HG03066 (cell line): ENCODE data around the gene OCLN.
"Not testable (repeated sequence)": the region's sequence is repeated elsewhere in the genome, so short reads cannot be mapped to it uniquely, and the experiment has no call there.

Experiments
- ATAC-seq: cut with Tn5 transposase; IDR thresholded peaks from one replicate; pipeline ENCODE4 v1.9.1; 2021; ENCODE audit warnings: low read depth; ENCODE audit not compliant: unreplicated experiment

Gene OCLN

DNA sequence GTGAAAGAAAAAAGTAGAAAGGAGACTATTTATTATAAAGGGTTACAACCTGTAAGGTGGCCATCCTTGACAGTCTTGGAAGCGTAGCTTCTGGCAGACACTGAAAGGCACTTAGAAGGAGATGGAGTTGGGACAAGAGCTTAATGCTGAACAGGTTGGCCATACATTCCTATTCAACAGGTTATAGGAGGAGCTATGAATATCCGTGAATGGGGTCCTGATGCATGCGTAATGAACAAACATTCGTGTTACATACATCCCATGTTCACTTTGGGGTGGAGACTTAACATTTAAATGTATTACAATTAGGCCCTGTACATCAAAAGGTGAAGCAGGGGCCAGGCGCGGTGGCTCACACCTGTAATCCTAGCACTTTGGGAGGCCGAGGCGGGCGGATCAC is 34.1 kb downstream of the OCLN start:
- no peak for ATAC-seq

DNA sequence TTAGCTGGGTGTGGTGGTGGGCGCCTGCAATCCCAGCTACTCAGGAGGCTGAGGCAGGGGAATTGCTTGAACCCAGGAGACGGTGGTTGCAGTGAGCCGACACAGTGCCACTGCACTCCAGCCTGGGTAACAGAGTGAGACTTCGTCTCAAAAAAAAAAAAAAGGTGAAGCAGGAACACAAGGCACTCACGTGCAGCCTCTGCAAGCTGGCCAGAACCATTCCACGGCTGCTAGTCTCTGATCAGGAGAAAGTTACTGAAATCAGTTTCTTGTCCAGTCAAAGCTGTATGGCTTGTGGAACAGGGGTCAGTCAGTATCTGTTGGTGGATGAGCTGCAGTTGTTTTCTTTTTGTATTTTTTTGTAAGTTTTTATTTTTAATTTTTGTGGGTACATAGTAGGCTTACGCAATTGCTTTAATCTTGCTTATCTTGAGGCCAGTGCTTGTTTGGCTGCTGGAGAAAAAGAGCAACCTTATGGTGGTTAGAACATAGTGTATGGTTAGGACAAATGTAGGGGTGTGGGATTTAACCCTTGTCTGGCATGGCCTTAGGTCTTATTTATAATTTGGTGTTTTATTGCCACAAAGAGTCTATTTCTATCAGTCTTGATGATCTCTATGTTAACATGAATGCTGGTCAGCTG is 34.7 kb downstream of the OCLN start:
- no peak for ATAC-seq

DNA sequence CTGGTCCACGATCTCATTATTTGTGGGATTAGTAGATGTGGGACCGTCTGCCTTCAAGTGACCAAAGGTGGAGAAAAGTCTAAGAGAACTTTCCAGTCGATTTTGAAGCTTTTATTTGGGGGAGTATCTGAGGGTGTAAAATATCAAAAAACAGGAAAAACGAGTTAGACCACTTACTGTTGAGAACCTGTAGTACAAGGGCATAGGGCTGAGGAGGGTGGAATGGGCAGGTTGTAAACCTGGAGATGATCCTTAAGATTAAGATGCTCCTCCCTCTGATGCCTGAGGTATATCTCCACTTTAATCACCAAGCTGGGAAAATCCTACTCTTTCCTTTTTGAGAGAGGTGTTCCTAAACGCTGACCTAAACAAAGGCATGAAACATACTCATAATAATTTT is 35.4 kb downstream of the OCLN start:
- ATAC-seq, result no peak

DNA sequence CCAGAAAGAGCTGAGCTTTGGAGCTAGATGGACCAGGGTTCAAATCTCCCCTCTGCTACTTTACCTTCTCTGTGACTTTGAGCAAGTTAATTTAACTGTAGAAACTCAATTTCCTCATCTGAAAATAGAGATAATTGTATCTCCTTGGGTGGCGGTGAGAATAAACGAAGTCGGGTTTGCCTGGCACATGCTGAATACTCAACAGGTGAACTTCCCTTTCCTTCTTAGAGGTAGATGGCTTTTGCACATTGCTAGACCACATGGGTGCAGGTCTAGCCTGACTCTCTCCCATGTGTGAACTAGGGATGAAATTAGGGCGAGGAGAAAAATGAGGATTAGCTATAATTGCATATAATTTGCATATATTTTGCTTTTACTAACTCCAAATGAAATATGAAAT is 36.0 kb downstream of the OCLN start:
- ATAC-seq, result no peak

DNA sequence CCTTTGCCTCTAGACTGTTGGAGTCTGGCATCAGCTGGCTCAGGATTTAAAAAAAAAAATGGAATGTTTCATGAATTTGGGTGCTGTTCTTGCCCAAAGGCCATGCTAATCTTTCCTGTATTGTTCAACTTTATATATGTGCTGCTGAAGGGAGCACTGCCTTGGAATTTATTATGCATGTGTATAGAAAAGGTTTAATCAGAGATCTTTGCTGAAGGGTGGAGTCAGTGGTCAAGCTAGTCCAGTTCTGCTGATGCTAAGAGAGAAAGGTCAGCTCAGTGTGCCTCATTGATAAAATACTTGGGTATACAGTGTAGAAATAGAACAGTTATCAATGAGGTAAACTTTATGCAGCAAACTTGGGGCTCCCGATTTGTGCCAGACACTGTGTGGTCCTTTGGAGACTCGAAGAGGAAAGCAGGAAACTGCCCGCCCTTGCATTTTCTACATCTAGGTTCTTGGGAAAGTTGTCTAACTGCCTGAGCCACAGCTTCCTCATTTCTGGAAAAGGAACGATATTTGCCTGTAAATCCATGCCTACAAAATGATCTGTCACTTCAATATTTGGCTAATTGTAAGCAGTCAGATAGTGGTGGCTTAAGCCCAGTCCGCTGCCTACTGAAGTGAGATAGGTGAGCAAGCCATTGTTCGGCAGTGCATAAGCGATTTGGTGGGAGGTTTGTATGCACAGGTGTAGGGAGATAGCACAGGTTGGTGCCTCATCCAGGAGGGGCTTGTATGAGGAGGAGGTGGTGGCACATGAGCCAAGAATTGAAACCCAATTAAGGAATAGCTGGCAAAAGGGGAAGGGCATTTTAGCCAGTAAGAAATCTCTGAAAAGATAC is 38.2 kb downstream of the OCLN start:
- no peak for ATAC-seq

DNA sequence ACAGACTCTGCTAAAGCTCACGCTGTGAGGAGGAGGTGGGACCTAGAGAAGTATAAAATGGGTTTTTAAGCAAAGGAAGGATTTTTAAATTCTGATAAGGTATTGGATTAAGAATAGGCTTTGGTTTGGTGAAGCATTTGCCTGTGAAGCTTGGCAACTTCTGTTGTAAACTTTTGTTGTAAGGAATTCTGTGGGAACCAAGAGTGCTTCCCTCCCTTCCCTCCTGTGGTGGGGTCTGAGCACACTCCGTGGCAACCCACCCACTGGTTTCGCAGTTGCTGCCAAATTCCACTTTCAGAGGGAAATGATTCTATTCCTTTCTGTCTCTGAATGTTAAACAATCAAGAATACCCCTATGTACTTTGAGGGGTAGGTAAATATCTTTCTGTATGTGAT is 38.8 kb downstream of the OCLN start:
- no peak for ATAC-seq

DNA sequence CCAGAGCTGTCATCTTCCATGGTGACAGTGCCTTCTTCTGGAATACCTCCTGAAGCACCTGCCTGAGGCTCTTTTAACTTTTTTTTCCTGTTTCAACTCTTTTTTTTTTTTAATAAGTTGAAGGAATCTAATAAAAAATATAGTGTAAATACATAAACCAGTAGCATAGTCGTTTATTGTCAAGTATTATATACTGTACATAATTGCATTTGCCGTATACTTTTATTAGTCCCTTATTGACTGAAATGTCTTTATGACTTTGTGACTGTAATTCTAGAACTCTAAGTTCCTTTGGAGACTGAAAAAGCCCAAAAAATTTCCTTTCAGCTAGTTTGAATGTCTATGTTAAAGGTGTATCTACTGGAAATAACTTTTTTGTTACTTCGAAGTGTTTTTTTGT is 45.3 kb downstream of the OCLN start:
- not testable (repeated sequence) for ATAC-seq

DNA sequence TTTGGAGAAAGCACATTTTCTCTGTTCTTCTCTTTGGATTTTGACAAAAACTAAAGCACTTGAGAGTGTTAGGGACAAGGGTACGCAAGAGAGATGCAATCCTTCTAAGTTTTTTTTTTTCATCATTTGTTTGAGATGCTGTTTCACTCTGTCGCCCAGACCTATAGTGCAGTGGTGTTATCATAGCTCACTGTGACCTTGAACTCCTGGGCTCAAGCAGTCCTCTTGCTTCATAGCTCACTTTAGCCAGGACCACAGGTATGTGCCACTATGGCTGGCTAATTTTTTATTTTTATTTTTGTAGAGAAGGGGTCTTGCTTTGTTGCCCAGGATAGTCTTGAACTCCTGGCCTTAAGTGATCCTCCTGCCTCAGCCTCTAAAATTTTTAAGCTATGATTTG is 46.1 kb downstream of the OCLN start:
- not testable (repeated sequence) for ATAC-seq

DNA sequence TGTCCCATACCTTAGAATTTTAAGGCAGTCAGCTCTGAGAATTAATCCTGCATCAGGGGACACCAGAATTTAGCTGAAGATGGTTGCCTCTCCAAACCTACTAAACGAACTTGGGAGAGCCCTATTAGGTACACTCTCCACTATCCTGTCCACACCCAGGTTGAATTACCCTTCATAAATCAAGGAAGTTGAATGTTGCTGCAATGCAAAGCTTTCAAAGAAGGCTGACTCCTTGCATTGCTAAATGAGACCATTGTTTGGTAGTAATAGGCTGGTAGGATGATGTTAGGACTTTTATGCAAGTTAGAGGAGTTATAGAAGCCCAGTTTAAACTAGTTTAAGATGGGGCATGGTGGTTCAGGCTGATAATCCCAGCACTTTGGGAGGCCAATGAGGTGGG is 48.8 kb downstream of the OCLN start:
- ATAC-seq, result not testable (repeated sequence)

DNA sequence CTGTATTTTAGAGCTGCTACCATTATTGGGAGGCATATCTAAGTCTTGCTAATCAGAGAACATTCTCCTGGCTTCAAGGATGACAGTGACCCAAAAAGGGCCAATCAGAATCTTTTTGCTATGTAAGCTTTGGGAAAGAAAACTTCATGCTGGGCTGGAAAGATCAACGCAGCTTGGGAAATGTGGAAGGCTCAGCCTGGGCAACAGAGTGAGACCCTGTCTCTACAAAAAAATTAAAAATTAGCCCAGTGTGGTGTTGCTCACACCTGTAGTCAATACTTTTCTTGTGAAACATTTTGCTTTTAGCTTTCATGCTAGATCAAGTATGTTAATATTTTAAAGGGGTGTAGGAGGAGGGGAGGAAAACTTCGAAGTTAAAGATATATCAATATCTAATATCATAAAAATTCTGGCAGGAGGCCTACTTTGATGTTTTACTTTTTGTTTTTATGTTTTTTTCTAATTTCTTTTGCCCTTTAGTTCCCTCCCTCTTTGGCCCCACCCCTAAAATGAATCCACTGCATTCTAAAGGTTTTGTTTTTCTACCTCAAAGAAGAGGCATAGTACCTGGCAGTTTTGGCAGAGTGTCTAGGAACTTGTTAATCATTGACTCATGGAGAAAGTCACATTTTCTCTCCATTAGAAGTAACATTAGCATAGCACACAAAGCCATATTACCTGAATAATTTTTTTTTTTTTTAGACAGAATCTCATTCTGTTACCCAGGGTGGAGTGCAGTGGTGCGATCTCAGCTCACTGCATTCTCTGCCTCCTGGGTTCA is 50.4 kb downstream of the OCLN start:
- not testable (repeated sequence) for ATAC-seq

DNA sequence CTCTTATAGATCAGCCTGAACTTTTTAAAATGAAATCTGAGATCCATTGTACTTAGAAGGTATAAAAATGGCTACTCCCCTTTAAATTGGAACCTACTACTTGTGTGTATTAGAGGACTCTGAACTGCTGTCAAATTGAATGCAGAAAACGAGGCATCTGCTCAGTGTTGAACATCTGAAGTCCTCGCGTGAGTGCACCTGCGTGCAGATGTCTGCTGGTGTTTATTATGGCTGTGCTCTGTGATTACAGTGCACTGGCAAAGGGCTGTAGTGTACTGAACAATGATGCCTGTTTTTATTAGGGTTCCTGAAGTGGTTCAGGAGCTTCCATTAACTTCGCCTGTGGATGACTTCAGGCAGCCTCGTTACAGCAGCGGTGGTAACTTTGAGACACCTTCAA is 52.0 kb downstream of the OCLN start:
- not testable (repeated sequence) for ATAC-seq

DNA sequence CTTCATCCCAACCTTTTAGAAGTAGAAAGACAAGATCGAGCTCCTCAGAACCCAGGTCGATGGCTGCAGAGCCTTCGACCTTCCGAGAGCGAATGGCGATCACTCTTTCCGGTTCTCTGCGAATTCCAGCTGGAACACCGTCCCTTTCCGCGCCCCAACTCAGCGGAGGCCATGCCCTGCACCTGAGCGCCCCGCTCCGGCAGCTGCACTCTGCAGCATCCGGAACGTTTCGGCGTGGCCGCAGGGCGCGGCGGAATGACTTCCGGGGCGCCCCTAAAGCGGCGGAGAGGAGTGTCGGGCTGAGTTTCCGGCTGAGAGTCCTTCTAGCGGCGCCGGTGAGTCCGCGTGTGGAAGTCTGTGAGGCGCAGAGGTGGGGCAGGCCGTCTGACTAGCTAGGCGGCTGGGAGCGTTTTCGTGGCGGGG is 67.3 kb downstream of the OCLN start, which contains the start of gene GTF2H2C:
GTF2H2C (plus strand) TSS at position 284 of the 423 bp plus-strand sequence. CDS start 4,942 bp downstream, outside the sequence.
- ATAC-seq, result peak; percentile 95

DNA sequence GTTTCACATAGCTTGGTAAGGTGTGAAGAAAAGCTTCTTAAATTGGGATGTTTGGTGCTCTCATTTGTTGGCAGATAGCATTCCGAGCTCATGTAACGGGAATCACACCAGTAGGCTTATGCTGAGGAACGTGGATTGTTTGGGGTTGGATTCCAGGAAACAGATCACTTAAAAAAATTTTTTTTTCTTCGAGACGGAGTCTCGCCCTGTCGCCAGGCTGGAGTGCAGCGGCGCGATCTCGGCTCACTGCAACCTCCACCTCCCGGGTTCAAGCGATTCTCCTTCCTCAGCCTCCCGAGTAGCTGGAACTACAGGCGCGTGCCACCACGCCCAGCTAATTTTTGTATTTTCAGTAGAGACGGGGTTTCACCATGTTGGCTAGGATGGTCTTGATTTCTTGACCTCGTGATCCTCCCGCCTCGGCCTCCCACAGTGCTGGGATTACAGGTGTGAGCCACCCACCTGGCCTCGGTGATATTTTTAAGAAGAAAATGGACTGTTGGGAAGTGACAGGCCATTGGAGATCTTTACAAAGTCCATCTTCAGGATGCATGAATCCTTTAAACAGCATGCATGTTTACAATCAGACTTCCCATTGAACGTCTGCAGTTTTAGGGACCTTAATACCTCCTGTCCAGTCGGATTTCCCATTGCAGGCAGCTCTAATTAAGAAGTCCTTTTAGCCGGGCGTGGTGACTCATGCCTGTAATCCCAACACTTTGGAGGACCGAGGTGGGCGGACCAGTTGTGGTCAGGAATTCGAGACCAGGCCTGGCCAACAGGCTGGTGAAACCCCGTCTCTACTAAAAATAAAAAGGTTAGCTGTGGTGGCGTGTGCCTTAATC is 68.2 kb downstream of the OCLN start:
- not testable (repeated sequence) for ATAC-seq

DNA sequence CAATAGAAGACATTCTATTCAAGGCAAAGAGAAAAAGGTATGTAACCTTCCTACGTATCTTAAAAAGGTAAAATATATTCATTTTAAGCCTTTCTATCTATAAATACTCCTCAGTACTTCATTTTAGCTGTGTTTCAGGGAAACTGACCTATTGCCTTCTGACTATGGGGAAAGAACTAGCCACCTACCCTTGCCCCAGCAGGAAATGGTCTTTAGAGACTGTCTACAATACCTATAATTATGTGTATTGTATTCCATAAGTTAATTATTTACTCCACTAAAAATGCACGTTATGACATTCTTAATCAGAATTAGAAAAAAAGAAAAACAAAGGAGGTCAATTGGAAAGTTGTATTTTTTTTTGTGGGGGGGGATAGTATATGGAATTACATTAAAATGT is 73.6 kb downstream of the OCLN start:
- not testable (repeated sequence) for ATAC-seq

DNA sequence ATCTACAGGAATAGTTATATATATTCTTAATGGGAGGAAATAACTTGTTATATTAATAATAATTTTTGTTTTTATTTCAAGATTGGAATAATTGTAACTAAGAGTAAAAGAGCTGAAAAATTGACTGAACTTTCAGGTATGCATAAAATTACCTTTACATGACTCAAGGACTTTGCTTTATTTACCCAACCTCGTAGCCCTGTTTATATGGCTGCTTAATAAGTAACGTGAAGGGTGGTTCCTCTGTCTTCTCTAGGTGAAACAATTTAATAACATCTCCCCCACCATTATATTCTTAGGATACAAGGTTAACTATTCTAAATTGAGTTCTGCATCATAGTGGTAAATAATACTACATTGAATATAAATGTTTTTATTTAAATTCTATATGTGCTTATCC is 75.5 kb downstream of the OCLN start:
- not testable (repeated sequence) for ATAC-seq

DNA sequence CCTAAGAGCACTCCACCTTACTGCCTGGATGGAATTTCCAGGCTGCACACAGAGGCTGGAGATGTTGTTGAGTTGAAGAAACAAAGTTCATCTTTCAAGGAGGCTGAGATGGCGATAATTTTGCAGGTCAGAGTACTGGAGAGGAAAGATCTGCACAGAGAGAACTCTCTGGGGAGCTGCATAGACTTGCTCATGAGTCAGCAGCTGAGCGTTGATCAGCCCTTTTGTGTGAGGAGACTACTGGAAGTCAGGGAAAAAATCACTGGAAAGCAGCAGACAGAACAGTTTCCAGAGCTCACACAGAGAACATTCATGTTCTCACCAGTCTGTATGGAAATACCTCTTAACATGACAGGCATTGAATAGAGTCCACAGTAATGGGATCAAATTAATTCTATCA is 90.8 kb downstream of the OCLN start:
- ATAC-seq, result not testable (repeated sequence)

DNA sequence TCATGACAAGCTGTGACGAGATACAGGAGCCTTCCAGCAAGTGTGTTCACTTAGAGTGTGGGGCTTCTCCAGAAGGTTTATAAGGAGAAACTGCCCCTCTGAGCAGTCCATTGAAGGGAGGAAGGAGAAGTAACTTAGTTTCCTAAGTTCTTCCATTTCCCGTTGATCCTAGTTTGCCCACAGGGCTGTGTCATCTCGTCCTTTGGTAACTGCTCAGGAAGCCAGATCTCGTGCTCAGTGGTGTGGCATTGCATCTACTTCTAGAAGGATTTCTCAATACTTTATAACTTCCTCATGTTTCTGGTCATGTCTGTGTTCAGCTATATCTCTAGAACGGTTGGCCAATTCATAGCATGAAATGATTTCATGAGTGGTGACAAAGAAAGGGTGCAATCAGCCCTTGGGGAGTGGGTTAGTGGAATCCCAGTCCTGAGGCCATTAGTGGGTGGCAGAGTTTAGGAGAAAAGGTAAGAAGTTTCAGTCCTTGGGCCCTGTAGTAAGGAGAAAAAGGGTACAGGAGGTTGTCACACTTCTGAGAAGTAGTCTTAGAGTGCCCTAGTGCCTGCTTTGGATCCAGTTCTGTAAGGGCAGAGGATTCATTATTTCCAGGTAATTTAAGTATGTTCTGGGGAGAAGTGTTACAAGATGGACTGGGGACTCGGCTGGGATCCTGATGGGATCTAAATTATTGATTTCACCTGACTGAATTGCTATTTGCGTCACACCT is 103.7 kb downstream of the OCLN start:
- not testable (repeated sequence) for ATAC-seq

DNA sequence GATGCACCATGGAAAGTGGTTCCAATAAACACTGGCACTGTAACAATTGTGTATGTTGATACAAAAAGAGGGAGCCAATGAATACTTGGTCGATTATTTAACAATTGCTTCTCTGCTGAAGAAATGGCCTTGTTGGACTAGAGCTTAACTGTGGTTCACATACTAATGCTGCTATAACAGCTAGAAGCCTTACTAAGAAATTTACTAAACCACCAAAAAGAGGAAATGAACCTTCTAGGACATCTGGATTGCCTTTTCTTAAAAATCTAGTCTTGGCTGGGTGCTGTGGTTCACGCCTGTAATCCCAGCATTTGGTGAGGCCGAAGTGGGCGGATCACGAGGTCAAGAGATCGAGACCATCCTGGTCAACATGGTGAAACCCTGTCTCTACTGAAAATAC is 109.4 kb downstream of the OCLN start:
- ATAC-seq, result peak; percentile 98

DNA sequence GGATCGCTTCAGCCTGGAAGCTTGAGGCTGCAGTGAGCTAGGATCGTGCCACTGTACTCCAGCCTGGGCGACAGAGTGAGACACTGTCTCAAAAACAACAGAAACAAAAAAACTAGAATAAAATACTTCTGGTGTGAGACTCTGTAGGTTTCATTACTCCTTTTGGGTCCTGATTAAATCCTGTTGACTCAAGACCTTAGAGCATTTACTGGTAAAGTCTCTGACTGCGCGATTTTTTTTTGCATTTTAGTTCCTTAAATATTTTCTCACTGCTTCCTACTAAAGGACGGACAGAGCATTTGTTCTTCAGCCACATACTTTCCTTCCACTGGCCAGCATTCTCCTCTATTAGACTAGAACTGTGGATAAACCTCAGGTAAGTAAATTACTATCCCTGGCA is 114.2 kb downstream of the OCLN start:
- not testable (repeated sequence) for ATAC-seq
